Activated naive CD8-positive, alpha-beta T cell (primary cell): ENCODE data around the gene WDR49.

ENCODE experiments used
- H3K27ac Mint-ChIP-seq: one replicate; pipeline ENCODE4 v1.8.0; 2021; ENCODE audit warnings: mixed read lengths
- H3K27me3 Mint-ChIP-seq: one replicate; pipeline ENCODE4 v1.8.0; 2021; ENCODE audit warnings: mixed read lengths
- H3K36me3 Mint-ChIP-seq: one replicate; pipeline ENCODE4 v1.8.0; 2021; ENCODE audit warnings: mixed read lengths
- H3K4me1 Mint-ChIP-seq: one replicate; pipeline ENCODE4 v1.8.0; 2021; ENCODE audit warnings: low read depth, mixed read lengths
- H3K4me3 Mint-ChIP-seq: one replicate; pipeline ENCODE4 v1.8.0; 2021; ENCODE audit warnings: mild to moderate bottlenecking, mixed read lengths
- H3K9me3 Mint-ChIP-seq: one replicate; pipeline ENCODE4 v1.8.0; 2021; ENCODE audit warnings: low read depth, mixed read lengths

Gene WDR49

DNA sequence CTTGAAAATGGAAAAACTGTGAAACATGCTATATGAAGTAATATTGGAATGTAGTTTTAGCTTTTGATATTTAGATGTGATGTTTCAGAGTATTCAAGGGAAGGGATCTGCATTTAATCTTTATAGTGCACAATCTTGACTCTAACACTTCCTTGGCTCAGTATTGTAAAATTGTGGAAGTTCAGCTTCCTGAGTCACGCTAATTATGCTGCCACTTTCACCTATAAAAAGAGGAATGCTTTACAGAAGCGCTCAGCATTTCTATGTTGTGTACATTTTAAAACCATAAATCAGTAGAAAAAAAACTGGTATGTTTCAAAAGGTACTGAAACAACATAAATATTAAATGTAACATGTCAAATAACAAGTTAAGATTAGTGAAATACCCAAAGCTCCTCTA lies 212.5 kb downstream of the WDR49 start:
- Mint-ChIP-seq H3K9me3 (peaks cover 5% of the 10 kb centered on the region), H3K4me3 (no peak overlapping the region), H3K27me3 (peaks cover 4% of the 10 kb centered on the region)

GRCh38 chr3:167437428-167438139 lies 216.2 kb downstream of the WDR49 start:
- peaks cover 4% of the 10 kb centered on the region for H3K27me3 Mint-ChIP-seq
- H3K4me1 Mint-ChIP-seq, result no peaks in the 10 kb centered on the region
- H3K9me3 Mint-ChIP-seq, result peaks cover 5% of the 10 kb centered on the region
- H3K4me3 Mint-ChIP-seq, result no peak overlapping the region
- H3K36me3 Mint-ChIP-seq, result no peaks in the 10 kb centered on the region
- H3K27ac Mint-ChIP-seq, result no peak overlapping the region

More for the DNA sequence above, 212.5 kb downstream of the WDR49 start:
- H3K27ac Mint-ChIP-seq, result no peak overlapping the region
- H3K36me3 Mint-ChIP-seq, result no peaks in the 10 kb centered on the region
- no peaks in the 10 kb centered on the region for H3K4me1 Mint-ChIP-seq
